Activated CD4-positive, alpha-beta T cell treated with anti-CD3 and anti-CD28 coated beads, Interleukin-10, Interleukin-2, amounts not matched to agents 100 ng/mL and 50 ng/mL, durations not matched to agents 16 hours and 8 hours (primary cell): ENCODE results near the gene EME1.

Experiments
- DNase-seq: peaks from one replicate; pipeline ENCODE4 v3.0.0-alpha.2; 2020

The EME1 gene

DNA sequence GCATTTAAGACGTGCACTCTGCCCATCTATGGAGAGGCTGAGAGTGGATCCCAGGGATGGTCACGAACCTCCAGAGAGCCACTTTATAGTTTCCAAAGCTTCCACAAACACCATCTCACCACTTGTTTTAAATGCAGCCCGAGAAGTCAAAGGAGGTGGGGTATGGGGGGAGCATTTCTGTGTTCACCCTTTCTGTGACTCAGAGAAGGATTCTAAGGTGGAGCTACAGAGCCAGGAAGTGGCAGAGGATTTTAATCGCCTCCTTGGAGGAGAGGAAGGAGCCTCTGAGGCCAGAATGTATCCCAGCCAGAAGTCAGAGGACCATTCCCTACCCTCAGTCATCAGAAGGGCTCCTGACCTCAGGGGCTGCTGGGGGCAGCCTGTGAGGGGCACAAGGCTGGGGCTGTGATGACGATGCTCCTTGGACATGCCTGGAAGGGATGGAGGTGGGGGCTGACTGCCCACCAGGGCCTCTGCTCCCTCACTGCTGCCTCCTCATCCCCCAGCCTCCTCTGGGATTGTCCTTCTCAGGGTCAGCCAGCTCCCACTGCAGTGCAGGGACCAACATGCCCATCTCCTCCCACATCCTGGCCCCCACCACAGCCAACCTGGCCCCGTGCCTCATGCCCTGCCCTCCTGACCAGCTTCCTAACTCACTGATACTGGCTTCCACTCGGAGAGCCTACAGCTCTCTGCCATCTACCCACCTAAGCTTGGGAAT lies 24.3 kb upstream of the EME1 start:
- DNase-seq: no peak

- DNase-seq: no peak
Observed at GRCh38 chr17:50349243-50349600, 23.8 kb upstream of the EME1 start.

DNA sequence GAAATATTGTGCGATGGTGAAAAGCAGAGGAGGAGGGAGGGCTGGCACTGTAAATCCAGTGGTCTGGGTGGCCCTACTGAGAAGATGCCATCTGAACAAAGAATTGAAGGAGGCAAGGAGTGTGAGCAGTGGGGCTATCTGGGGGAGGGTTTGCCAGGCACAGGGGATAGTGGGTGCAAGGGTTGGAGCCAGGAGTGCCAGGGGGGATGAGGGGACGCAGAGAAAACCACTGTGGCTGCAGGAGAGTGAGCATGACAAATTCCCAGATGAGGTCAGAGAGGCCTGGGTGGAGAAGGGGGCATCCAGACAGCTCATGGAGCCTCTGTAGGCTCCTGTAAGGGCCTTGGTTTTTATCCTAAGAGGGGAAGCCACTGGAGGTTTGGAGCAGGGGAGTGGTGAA lies 22.3 kb upstream of the EME1 start:
- no peak for DNase-seq

DNA sequence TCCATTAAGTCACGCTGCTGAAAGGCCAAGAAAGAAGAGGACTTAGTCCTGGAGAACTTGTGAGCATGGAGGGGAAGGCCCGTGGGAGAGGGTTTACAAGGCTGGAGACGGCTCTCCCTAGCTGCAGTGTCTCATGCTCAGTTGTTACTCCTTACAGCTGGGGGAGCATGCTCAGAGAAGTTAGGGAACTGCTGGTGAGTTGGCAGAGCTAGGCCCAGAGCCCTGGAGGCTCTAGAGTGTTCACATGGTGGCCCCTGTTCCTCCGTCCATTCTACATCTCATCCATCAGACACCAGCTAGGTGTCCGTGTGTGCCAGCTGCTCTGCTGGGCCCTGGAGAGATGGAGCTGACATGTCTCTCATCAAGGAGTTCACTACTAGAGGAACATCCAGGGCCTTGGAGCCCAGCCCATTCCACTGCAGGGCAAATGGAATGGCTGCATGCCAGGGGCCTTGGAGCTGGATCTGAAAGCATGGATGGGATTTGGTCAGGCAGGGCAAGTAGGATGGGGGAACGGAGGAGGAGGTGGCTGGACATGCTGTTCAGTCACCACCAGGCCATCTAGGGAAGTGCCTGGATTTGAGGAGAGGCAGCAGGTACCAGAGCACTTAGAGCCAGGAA lies 20.8 kb upstream of the EME1 start:
- DNase-seq: no peak

DNA sequence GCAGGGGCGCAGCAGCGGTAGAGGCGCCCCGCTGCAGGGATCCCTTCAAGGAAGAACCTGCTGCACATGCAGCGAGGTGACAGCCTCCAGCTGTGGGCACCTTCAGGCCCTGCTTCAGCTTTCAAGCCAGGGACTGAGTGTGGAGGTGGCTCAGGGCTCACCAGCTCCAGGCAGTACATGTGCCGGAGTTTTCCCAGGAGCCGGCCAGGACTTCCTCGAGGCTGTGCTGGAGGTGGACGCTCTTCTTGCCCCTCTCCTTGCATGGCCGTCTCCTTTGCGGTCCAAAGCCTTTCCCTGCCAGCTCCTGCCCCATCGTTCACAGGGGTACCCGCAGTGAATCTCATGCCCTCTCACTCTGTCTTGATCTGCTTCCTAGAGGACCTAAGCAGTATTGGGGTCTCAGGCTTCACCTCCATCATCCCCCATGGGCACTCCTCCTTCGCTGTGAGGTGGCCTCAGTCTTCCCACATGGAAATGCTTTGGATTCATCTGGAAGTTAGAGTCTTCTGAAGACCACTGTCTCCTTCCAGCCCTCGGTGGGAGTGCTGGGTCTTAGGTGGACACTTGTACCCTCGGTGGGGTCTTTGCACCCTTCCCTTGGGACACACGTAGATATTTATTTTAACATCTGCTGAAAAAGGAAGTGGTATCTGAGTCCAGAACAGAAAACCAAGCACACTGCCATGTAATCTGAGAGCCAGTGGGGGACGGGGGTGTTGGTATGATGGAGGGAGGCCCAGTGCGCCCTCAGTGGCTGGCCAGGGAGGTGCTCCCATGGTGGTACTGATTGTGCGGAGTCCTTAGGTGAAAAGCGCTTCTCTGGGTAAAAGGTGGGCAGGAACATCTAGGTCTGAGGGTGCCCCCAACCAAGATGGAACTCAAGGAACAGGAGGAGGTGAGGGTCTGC lies 20.1 kb upstream of the EME1 start:
- DNase-seq: no peak

- DNase-seq: no peak
Observed at GRCh38 chr17:50353600-50354195, 19.3 kb upstream of the EME1 start.

DNA sequence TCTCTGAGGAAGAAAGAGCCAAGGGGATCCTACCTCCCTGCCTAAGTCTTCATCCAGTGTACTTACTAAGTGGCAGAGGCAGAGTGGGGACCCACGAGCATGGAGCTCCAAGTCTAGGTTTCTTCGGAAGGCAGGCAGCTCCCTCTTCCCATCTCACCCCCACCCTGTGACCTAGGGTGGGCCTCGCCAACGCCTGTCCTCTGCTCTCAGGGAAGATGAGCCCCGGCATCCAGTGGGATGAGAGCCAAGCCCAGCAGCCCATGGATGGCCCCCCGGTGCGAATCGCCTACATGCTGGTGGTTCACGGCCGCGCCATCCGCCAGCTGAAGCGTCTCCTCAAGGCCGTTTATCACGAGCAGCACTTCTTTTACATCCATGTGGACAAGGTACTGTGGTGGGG lies 18.8 kb upstream of the EME1 start:
- DNase-seq: no peak

- no peak for DNase-seq
Observed at GRCh38 chr17:50354776-50355175, 18.3 kb upstream of the EME1 start.

DNA sequence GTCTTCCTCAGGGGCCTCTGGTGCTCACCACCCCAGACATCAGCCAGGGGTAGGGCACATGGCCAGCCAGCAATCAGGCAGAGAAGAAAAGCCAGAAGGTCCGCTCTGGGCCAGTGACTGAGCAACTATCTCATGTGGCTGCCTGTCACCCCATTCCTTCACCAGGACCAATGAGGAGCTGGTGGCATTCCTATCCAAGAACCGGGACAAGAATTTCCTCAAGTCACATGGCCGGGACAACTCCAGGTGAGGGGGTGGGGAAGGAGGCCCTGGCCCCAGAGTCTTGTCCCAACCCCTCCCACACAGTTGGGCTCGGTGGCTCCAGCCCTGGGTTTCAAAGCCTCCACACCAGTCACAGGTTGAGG lies 17.7 kb upstream of the EME1 start:
- DNase-seq: no peak

GRCh38 chr17:50355701-50356341 lies 17.2 kb upstream of the EME1 start:
- DNase-seq: no peak

DNA sequence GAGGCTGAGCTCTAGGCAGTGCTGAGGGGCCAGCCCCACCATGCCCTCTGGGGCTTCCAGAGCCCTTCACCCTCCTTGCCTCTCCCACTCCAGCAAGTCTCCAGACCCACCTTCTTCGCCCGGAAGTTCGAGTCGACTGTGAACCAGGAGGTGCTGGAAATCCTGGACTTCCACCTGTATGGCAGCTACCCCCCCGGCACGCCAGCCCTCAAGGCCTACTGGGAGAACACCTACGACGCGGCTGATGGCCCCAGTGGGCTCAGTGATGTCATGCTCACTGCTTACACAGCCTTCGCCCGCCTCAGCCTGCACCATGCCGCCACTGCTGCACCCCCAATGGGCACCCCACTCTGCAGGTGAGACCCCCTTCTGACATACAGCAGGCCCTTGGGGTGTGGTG lies 16.6 kb upstream of the EME1 start:
- no peak for DNase-seq

DNA sequence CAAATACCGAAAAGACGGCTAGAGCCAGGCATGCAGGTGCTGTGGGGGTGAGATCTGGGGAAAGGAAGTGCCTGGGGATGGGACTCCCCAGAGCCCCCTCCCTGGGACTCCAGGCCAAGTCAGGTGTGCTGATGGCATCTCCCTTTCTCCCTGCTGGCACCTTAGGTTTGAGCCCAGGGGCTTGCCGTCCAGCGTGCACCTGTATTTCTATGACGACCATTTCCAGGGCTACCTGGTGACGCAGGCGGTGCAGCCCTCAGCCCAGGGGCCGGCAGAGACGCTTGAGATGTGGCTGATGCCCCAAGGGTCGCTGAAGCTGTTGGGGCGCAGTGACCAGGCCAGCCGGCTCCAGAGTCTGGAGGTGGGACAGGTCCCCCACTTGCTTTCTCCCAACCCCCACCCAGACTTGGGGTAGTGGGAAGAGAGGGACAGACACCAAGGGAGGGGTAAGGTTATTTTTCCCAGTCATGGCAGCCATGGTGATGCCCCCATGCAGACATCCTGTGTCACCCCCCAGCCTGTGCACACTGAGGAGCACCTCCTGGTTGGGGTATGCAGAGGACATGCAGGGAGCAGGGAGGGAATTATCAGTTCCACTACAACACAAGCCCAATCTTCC lies 16.0 kb upstream of the EME1 start:
- DNase-seq: no peak

DNA sequence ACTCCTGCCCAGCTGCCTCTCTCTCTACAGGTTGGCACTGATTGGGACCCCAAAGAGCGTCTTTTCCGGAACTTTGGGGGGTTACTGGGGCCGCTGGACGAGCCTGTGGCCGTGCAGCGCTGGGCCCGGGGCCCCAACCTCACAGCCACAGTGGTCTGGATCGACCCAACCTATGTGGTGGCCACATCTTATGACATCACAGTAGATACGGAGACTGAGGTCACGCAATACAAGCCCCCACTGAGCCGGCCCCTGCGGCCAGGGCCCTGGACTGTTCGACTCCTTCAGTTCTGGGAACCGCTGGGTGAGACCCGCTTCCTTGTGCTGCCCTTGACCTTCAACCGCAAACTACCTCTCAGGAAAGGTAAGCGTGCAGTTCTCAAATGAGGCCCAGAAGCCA lies 14.9 kb upstream of the EME1 start:
- DNase-seq: no peak

GRCh38 chr17:50359005-50359699 lies 13.9 kb upstream of the EME1 start:
- DNase-seq: no peak

- DNase-seq: no peak
Observed at GRCh38 chr17:50359998-50360461, 13.0 kb upstream of the EME1 start.

- no peak for DNase-seq
Observed at GRCh38 chr17:50360486-50361115, 12.4 kb upstream of the EME1 start.

- DNase-seq: peak; percentile 75
Observed at GRCh38 chr17:50361561-50362480, 11.2 kb upstream of the EME1 start.

DNA sequence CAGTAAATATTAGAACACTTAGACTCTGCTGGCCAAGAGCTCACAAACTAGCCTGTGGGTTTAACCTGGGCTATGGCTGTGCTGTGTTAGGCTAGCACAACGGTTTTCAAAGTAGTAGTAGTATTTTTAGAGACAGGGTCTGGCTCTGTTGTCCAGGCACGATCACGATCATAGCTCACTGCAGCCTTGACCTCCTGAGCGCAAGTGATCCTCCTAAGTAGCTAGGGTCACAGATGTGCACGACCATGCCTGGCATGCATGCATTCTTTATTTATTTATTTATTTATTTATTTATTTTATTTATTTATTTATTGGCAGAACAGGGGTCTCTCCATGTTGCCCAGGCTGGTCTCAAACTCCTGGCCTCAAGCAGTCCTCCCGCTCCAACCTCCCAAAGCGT lies 10.4 kb upstream of the EME1 start:
- no peak for DNase-seq

- no peak for DNase-seq
Observed at GRCh38 chr17:50363217-50364060, 9.6 kb upstream of the EME1 start.
